Activated CD4-positive, alpha-beta T cell treated with anti-CD3 and anti-CD28 coated beads for 48 hours (primary cell): ENCODE results near the gene IL17RD.

Experiments used
- DNase-seq: peaks from one replicate; pipeline ENCODE4 v3.0.0-alpha.2; 2020

Gene IL17RD

DNA sequence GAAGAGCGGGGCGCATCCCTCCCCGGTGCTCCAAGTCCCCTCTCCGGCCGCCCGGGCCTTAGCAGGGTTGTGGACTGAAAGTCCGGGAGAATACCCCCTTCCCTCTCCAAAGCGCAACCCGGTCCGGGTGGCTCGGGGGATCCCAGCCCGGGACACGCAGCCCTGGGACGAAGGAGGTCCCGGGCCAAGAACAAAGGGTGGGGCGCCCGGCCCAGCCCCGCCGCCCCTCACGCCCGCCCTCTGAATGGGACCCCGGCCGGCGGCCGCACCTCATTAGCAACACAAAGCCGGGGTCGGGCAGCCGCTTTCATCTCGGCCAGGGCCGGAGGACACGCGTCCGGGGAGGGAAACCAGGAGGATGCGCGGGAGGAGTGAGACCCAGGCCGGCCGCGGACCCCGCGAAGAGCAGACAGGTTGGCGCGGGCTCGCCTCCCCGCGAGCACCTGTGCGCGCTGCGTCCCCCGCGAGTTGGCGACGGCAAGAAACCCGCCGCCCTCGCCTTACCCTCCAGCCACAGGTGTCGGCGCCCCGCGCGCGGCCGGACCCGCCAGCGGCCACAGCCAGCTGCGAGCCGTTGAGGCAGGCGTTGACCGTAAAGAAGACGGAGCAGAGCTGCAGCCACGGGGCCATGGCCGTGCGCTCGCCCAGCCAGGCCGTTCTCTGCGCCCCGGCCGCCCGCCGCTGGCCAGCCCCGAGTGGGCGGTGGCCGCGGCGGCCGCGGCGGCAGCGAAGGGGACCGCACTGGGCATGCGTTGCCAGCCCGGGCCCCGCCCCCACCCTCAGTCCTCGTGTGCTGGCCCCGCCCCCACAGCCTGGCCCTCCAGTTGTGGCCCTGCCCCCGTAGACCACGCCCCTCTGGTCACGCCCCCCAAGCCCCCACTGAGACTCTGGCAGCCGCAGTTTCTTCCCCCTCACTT, at the start of gene IL17RD:
IL17RD (minus strand) TSS at position 697 of the 917 bp plus-strand sequence; CDS start at position 630, 67 bp downstream.
- DNase-seq: peak; percentile 72

DNA sequence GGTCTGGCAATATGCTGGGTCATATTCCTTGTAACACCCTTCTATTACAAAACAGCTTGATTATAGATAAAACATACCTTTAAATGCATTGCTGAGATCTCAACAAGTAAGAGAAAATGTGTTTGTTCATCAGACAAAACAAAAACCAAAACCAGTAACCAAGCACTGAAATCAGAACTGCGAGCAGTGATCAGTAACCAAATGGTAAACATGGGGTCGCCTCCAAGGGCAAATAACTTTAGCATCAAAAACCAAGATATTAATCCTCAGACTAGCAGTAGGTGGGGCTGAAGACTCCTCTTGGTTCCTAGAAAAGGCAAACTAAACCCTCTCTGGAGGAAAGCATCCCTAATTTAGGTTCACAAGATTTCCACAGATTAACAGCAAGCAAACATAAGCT, 41.3 kb upstream of the IL17RD start:
- no peak for DNase-seq

DNA sequence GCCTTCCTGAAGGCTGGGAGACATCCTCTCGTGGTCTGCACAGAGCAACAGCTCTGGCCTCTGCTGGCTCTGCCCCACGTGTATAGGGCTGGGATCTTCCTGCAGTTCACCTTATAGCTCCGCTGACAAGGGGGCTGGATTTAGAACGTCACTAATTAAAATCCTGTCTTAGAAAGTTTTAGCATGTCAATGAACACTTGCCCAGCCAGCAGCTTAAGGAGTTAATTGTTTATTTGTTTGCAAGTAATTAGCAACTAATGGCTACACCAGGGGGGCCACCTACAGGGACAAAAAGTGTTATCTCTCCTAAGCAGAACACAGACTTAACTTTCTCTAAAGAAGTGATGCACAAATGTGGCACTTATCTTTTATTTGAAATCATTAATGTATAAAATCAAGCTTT, 34.7 kb upstream of the IL17RD start, which contains the start of gene HESX1:
HESX1 (minus strand) TSS at position 84 of the 403 bp plus-strand sequence; CDS start at position 24, 60 bp downstream.
- no peak for DNase-seq

- no peak for DNase-seq
These were observed 29.5 kb upstream of the IL17RD start for GRCh38 chr3:57194641-57195040.

GRCh38 chr3:57192028-57192427, 26.9 kb upstream of the IL17RD start:
- DNase-seq: no peak

- no peak for DNase-seq
These were observed 19.4 kb upstream of the IL17RD start for GRCh38 chr3:57184526-57184925.

DNA sequence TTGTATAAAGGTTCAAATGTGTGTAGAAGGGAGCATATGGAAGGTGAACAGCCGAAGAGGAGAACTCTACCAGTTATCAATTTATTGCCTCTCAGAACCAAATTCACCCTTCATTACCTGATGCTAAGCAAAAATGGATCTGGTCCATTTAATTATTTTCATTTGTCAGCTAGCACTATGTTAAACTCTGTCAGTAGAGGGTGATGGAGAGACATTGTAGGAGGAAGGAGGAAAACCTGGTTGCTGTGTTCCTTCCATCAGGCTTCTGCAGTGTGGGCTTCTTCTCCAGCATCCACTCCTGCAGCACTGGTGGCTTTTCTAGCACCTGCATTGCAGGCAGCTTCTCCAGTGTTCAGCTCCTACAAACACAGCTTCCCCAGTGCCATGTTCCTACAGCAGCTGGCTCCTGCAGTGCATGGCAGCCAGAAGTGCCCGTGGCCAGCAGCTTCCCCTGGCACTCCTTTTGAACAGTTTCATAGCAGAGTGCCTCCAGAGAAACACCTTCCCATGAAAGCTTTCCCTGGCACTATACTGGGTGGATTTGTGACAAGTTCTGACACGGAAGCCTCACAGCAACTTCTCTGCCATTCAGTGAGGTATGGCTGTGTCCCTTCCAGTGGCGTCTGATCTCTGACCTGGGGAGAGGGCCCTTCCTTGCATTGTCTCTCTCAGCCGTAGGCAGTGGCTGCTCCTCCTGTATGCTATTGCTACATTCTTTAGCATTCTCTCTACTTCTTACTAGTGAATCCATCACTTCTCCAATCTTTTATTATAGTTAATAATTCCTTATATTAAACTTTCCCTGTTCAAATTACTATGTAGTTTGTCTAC, 14.6 kb upstream of the IL17RD start:
- no peak for DNase-seq

DNA sequence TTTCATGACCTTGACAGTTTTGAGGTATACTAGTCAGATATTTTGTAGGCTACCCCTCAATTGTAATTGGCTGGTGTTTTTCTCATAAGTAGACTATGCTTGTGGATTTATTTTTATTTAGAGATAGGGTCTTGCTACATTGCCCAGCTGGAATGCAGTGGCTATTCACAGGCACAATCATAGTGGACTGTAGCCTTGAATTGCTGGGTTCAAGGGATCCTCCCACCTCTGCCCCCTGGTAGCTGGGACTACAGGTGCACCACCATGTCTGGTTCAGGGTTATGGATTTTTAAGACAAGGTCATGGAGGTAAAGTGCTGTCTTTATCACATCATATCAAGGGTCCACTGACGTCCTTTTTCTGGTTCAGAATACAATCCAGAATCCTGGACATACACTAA, 10.9 kb upstream of the IL17RD start:
- DNase-seq: no peak

DNA sequence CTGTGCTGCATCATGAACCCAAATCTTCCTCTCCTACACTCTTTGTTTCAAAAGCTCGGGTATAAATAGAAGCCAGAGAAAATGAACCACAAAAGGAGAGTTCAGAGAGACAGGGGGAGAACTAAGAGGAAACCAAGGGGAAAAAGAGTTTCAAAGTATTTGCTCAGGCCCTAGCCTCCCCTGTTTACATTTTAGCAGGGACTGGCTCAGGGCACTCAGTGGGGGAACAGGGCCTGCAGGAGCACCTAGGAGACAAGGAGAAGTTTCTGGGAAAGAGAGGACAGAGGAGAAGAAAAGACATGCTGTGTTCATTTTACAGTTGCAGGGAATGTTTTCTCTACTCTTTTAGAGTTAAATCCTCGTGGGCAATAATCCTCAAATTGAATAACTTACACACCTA, 8.5 kb upstream of the IL17RD start:
- DNase-seq: no peak

DNA sequence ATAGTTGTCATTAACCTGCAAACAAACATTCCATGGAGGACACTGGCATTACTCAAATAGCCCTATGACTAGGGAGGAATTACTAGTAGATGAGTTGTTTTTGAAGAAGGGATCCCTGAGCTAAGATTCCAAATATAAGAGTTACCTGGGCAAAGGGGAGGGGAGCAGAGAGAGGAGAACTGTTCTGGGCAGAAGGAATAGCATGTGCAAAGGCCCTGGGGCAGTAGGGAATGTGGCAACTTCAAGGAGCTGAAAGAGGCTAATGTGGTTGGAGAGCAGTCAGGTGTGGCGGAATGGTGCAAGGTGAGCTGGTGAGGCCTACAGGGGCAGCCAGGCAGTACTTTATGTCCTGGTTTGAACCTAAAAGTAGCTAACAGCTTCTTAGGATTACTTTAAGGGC, 5.8 kb upstream of the IL17RD start:
- no peak for DNase-seq

DNA sequence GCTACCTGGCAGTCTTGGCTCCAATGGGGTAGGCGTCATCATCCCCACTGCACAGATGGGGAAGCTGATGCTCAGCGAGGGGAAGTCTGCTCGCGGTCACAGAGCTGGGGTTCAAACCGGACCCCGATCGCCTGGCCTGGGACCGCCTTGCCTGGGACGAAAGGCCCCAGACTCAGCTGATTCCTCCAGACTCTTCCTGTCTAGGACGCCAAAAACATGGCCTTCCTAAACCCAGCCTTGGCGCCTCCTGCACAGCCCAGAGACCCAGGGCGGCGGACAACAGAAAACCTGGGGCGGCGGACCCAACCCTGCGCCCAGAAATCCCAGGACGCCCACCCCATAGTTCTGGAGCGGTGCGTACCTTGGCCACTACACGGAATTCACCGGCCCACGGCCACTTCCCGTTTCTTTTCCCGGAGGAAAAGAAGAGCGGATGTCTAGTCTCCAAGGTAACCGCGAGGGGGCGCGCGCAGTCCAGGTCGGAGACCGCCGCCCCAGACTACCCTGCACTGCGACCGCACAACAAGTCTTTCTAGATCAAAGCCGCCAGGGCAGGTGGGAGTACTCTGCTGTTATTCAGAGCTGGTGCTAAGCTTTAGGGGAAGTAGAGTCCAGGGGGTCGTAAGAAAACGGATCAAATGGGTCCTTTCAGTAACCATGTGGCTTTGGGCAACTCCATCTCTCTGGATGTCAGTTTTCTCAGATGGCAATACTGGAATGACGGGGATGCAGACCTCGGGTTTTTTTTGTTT, 4.9 kb upstream of the IL17RD start:
- peak; percentile 75 for DNase-seq

GRCh38 chr3:57169108-57169507, 4.0 kb upstream of the IL17RD start:
- DNase-seq: no peak

- no peak for DNase-seq
These were observed 3.0 kb upstream of the IL17RD start for GRCh38 chr3:57168151-57168550.

- DNase-seq: no peak
These were observed 1.5 kb upstream of the IL17RD start for GRCh38 chr3:57166660-57167059.

DNA sequence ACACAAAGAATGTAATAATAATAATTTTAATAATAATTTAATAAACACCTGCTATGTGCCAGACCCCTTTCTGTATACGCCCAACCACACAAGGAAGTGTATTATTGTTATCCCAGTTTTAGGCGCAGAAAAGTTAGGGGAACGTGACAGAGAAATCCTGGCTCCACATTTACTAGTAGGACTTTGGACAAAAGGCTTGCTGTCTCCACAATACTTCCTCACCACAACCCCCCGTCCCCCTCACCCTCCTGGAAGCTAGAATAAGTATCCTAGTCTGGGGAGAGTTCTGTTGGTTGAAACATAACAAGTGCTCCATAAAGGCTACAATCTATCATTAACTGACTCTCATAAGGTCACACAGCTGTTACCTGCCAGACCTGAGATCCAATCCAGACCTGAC, 488 bp upstream of the IL17RD start:
- DNase-seq: no peak

- DNase-seq: peak; percentile 56
These were observed 916 bp downstream of the IL17RD start for GRCh38 chr3:57164217-57164656.

DNA sequence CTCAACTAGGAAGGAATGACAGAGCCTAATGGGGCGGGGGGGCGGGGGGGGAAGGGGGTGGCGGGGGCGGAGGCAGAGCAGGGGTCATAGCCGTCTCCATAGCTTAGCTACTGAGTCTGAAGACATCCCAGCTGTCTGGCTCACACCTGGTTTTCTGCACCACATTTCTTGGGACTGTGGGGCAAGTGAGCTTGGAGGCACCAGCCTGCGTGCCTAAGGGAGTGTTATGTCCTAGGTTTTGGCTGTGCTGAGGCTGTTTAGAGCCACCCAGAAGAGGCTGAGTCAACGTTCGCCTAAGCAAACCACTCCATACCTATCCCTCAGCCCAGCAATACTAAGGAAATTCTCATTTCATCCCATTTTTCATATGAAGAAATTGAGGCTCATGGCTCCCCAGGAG, 1.4 kb downstream of the IL17RD start:
- DNase-seq: no peak

GRCh38 chr3:57161915-57162314, 3.2 kb downstream of the IL17RD start:
- DNase-seq: no peak

DNA sequence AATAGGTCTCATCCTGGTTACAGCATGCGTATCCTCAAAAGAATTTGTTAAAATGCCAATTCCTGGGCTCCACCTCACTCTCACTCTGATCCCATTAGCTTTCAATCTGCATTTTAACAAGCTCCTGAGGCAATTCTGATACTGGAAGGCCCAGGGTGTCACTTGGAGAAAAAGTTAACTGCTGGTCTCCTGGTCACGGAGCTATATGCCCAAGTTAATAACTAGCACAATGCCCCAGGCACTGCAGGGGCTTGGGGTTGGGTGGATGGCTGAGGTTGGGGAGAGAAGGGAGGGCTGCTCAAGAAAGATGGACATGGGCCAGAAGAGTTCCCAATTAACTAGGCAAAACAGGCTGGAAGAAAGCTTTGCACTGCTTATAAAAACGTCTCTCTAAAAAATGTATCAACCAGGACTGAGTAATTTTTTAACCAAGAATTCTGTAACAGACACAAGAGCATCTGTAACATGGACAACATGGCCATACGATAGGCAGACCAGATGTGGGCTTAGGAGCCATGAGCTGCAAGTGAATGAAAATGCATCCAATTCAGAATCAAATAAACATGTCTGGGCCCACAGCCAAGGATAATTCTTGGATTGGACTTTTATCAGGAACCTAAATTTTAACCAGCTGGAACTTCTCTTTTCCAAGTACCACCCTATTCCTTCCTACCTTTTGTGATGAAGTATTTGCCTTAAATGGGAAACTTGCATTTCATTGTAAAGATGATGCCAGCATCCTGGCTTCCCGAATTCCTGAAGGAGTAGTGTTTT, 4.2 kb downstream of the IL17RD start:
- DNase-seq: no peak

DNA sequence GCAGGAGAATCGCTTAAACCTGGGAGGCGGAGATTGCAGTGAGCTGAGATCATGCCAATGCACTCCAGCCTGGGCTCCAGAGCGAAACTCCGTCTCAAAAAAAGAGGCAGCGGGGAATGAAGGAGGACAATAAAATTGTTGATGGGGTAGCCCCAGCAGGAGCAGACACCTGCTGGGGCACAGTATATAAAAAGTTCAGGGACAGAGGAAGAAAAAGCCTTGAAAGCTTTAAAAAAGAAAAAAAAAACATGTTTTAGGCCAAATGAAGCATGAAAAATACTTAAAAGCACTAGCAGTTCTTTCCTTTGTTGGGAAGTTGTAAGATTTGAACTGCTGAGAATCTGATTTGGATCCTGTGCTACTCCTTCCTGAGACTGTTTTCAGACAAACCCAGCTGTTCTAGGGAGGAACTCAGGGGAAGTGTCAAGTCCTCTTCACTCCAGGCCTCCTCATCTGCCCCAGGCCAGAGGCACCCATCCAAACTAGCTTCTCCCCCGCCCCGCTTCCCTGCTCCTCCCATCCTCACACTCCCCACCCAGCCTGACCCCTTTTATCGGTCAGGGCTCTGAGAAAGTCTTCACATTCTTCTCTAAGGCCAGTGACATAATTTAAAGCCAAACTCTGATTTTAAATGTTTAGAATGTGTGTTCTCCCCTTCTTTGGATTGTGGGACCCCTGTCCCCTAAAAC, 4.9 kb downstream of the IL17RD start:
- no peak for DNase-seq
